HG02623 (cell line): Measurements from ENCODE around the gene PCNX2.
"Not testable (repeated sequence)": the region's sequence is repeated elsewhere in the genome, so short reads cannot be mapped to it uniquely, and the experiment has no call there.

Experiments used
- ATAC-seq: cut with Tn5 transposase; IDR thresholded peaks from one replicate; pipeline ENCODE4 v1.9.1; 2021; ENCODE audit warnings: moderate library complexity; ENCODE audit not compliant: unreplicated experiment

Gene PCNX2

DNA sequence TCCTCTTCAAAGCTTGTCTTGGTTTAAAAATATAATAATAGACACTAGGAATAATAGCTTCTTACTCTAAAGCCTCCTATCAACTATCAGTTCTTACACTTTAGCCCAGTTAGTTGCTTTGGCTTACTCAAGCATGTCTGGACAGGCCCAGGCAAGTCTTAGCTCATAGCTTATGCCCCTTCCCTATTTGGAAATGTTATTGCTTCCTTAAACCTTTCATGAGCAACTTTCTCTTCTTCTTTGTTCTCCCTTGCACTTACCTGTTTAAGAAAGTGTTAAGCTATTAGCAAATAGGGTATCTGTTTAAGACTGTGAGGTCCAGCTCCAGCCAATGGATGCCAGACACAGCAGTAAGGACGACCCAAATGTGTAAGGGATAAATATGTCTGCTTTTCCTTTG, 115.9 kb downstream of the PCNX2 start:
- not testable (repeated sequence) for ATAC-seq

DNA sequence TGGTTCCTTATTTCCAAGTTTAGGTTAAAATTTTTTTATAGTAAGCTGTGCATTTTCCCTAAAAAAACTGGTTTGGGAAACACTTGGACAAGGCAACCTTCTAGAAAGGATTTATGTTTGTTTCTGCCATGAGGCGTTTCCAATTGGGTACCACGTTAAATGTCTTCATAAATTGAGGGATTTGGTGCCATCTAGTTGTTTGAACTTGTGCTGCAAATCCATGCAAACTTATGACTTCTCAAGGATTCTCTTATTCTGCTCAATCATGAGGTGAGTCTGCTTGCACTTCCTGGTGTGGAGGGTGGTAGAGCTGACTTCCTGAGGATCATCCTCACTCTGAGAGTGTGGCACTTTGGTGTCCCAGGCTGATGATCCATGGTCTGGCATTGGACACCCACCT, 123.3 kb downstream of the PCNX2 start:
- no peak for ATAC-seq

DNA sequence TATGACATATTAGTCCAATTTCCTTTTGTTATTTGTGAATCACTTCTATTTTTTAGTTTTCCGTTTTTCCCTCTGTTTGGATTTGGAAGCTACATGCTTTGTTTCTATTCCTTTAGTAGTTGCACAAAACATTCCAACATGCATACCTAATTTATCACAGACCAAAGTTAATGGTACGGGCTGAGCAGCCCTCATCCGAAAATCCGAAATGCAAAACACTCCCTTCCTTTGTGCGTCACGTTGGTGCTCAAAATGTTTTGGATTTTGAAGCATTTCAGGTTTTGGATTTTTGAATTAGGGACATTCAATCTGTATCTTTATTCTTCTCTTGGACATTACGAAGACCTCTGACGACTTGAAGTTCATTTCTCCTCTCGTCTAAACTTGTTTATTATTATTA, 124.8 kb downstream of the PCNX2 start:
- ATAC-seq = no peak

DNA sequence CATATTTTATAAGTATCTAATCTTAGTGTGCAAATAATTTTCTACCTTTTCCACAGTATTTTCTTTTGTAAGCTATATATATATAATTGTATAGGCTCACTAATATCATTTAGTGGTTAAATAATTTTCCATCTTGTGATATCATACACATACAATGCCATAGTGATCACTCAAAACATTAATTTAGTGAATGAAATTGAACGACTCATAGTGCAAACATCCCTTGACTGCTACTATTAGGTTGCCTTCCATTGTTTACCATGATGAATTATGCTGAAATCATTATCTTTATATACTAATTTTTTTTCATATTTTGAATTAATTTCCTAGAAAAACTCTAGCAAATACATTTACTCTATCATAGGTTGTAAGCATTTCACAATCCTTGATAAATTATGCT, 127.1 kb downstream of the PCNX2 start:
- no peak for ATAC-seq

DNA sequence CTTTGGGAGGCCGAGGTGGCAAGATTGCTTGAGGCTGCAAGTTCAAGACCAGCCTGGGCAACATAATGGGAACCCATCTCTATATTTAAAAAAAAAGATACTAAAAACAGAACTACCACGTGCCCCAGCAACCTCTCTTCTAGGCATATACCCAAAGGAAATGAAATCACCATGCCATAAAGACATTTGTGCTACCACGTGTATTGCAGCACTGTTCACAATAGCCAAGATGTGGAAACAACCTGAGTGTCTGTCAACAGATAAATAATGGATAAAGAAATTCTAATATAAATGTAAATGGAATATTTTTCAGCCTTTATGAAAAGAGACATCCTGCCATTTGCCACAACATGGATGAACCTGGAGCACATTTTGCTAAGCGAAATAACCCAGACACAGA, 128.6 kb downstream of the PCNX2 start:
- no peak for ATAC-seq

DNA sequence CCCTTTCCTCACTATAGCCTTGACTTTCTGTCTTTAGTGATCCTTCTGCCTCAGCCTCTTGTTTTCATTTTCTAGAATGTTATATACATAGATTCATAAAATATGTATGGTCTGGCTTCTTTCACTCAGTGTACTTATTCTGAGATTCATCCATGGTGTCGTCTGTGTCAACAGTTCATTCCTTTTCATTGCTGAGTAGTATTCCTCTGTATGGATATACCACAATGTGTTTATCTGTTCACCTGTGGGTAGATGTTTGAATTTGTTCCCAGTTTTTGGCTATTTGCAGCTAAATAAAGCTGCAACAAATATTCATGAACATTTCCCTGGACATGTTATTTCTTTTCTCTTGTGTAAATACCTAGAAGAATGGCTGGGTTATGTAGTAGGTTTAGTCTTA, 131.8 kb downstream of the PCNX2 start:
- ATAC-seq = no peak

DNA sequence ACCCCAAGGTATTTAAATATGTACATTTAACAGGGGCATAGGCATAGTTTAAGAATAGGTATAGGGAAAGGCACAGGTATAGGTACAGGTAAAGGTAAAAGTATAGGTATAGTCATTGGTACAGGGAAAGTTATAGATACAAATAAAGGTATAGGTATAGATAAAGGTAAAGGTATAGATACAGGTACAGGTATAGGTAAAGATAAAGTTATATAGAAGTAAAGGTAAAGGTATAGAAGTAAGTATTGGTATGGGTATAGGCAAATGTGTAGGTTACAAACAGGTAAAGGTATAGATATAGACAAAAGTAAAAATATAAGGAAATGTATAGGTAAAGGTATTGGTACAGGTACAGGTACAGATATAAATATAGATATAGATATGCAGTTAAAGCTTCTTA, 137.2 kb downstream of the PCNX2 start:
- ATAC-seq = no peak

DNA sequence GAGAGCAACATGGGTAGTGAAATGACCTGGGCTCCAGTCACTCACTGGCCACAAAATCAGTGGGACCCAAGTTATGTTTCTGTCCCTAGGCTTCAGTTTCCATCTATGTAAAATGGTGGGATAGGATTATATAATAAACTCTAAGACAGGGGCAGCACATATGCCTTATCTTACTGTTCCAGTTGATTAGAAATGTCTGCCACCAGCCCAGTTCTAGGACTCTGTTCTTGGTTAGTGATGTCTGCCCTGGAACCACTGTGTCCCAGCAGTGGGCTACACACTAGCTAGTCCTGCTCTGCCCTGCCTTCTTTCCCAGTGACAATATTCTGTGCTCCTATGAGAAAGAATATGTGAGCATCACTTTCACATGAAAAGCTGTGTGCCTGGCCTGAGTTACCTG, 138.3 kb downstream of the PCNX2 start:
- ATAC-seq = no peak

DNA sequence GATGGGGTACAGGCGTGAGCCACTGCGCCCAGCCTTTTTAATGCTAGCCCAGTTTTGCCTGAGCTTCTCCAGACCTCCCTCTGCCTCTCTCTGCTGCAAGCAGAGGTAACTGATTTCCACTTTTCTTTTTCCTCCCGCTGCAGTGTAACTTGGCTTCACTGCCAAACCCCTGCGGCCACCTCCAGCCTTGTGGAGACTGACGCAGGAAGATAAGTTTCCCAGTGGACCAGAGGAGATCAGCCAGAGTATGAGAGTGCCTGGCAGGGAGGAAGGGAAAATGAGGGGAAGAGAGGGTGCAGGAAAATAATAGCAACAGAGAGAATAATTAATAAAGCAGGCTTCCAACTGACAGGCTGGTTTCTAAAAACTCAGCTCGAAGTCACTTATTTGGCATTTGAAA, 143.7 kb downstream of the PCNX2 start:
- no peak for ATAC-seq

DNA sequence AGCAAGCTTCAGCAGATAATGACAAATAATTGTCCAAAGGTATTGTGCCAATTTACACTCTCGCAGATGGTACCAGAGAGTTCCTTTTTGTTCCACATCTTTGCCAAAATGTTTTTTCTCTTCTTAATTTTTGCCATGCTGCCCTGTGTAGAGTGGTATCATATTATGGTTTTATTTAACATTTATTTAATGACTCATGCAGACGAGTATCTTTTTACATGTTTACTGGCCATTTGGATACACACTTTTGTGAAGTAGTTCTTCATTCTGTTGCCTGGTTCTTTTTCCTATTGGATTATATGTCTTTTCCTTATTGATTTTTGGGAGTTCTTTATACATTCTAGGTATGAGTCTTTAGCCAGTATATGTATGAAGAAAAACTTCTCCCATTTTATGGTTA, 151.1 kb downstream of the PCNX2 start:
- ATAC-seq = no peak

DNA sequence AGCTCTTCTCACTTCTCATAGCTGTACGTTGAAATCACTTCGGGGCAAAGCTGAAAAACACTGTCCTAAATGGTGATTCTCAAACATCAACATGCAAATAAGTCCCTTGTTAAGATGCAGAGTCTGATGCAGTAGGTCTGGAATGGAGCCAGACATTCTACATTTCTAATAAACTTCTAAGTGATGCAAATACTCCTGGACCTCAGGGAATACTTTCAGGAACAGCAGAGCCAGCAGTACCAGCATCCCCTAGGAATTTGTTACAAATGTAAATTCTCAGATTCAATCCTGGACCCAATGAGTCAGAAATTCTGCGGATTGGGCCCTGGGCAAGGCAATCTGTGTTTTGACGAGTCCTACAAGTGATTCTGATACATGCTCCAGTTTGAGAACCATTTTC, 152.3 kb downstream of the PCNX2 start:
- ATAC-seq = no peak

DNA sequence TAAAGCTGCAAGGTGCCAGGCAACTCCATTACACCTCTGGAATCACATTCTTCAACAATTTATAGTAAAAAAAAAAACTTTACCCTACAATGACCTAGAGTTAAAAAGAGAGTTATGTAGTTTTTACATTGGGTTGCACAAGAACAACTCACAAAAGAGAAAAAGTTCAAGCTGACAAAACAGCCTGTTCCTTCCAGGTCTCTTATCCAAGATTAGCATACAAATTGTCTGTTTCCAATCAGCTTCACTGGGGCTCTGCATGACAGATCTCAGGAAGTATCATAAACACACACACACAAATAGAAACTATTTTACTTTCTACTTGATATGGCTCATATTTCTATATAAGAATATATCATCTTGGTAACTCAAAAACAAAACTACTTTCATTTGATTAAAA, 154.6 kb downstream of the PCNX2 start:
- no peak for ATAC-seq

DNA sequence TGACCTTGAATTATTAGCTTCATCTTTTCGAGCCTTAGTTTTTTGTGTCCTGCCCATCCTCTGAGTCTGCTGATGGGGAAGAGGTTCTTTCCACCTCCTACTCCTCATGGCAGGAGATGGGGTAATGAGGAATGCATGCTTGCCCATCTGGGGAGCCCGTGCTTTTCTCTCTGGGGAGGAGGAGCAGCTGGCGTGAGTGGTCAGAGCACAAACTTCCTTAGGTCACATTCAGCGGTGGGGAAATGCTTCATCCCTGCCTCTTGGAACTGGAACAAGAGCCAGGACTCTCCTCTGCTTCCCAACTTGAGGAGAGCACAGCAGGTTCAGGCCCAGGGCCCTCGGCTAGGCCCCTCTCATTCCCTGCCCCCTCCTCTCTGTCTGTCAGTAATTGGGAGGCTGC, 155.0 kb downstream of the PCNX2 start:
- no peak for ATAC-seq

DNA sequence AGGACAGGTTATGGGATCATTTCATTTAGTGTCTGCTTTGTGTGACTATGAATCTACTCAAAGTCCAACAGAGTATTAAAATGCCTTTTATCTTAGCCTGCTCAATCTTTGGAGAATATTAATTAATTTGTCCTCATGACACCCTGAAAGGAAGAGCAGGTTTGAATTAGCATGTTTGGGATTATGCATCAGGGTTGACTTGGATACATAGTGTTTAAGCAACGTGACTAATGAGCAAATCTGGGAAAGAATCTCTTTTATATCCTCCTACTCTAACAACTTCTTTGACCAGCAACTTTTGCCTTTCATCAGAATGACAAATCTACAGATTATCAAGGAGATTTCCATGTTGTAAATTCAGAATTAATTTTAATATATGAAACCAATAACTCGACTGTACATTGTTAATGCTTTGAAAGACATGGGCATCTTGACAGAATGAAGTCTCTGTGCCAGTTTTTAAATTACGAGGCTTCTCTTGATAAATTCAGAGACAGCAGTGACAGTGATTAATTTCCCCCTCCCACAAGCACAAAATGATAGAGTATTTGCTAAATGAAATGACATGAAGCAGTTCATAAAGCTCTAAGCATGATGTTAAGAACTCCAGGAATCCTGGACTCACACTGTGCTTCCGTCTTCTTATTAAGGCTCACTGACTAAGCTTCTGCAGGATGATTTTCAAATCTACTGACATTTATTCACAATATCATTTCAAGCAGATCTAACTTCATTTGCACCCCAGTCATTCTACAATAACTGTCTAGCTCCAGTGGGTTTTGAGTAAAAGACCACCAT, 156.5 kb downstream of the PCNX2 start:
- ATAC-seq = no peak

DNA sequence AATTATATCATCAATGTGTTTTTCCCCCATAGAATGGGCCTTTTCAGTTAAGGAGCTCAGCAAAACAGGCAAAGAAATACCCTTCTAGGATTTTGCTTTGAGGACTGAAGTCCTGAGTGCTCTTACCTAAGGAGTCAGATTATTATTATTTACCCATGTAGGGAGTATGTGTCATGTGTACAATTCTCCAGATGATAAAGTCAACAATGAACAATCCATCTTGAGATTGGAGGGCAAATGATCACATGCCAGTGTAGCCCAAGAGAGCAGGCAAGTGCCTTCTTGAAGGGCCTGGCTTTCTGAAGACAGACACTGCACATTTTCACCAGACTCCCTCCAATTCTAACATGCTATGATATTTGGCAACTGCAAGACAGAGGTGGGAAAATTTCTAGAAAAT, 159.7 kb downstream of the PCNX2 start:
- ATAC-seq = no peak

DNA sequence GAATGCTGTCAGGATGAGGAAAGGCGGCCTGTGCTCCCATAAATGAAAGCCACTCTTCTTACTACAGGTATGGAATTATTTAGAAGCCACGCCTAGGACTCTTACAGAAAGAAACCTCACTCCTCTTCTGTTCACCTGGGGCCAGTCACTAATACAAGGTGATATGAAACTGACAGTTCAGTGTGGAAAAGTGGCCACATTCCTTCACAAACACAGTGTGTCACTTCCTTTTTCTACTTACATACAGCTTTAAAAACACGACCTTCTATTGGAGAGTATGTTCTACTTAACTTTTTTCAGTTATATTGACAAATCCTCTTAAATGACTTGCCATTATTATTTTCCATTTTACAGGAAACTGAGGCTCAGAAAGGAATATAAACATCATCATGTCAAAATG, 163.1 kb downstream of the PCNX2 start:
- no peak for ATAC-seq

DNA sequence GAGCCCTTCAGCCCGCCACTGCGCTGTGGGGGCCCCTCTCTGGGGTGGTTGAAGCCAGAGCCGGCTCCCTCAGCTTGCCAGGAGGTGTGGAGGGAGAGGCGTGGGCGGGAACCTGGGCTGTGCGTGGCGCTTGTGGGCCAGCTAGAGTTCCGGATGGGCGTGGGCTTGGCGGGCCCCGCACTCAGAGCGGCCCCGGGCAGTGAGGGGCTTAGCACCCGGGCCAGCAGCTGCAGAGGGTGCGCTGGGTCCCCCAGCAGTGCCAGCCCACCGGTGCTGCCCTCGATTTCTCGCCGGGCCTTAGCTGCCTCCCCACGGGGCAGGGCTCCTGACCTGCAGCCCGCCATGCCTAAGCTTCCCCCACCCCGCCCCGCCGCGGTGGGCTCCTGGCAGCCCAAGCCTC, 166.5 kb downstream of the PCNX2 start:
- ATAC-seq = not testable (repeated sequence)

DNA sequence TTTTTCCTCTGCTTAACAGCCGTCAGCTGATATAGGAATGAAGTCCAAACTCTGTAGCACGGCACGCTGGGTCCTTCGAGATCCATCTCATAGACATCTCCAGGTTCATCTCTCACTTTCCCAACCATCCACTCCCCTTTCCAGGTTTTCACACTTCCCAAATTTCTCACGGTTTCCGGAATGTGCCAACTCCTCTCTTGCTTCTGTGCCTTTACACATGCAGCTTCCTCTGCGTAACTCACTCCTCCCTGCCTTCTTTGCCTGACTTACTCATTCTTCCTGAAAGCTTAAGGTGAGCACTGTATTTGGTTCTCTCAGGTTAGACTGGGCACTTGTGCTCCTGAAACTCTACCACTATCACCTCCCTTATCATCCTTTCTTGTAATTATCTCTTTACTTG, 168.4 kb downstream of the PCNX2 start:
- ATAC-seq = no peak

DNA sequence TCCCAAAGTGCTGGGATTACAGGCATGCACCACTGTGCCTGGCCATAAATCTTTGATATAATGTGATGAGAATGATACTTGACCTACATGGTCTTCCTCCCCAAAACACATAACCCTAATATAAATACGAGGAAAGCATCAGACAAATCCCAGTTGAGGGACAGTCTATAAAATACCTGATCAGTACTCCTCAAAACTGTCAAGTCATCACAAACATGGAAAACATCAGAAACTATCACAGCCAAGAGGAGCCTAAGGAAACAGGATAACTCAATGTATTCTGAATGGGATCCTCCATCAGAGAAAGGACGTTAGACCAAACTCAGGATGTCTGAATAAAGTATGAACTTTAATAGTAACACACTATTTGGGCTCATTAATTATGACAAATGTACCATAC, 172.7 kb downstream of the PCNX2 start:
- no peak for ATAC-seq

DNA sequence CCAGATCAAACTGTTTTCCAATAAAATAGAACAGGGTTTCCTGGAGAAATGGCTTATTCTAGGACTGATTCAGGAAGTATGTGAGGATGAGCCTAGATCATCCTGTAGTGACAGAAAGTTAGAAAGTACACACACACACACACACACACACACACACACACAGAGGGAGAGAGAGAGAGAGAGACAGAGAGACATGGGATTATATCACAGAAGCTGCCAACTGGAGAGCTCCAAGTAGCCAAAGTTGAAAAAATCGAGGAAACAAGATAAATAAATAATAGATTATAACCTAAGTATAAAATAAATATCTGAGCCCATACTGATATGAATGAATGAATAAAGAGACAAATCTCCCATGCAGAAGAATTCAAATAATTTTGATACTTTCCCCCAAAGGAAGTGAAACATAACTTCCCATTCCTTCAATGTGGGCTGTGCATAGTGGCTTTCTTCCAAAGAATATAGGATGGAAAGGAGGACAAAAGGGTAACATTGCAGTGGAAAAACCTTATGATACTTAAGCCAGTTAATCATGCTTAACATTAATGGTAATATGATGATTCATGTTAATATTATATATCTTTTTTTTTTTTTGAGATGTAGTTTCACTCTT, 173.5 kb downstream of the PCNX2 start:
- no peak for ATAC-seq

DNA sequence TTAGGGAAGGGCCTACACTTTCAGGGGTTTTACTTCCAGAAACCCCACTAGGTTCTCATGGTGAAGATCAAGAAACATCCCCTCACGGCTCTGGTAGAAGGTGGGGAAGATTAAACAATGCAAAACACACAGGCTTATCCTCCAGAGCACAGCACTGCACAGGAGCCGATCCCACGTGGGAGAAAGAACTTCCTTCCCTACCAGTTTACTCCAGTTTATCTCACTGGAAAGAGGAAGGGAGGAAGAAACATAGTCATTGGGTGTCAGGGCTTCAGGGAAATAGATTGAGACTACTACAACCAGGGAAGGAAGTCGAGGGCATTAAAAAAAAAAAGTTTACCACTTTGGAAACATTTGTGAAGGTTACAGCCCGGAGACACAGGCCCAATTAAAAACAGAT, 180.7 kb downstream of the PCNX2 start:
- ATAC-seq = no peak

DNA sequence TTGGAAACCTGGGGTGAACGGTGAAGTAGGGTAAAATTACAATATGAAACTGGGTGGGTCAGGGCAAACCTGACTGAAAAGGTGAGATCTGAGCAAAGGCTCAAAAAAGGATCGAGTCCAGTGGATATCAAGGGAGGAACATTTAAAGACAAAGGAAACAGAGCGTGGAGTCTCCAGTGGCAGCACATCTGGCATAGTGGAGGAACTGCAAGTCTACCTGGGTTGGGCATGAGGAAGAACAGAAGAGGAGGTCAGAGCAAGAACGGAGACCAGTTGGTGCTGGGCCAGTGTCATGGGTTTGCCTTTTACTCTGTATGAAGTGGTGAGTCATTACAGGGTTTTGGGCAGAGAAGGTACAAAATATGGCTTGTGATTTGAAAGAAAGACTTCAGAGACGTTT, 181.4 kb downstream of the PCNX2 start:
- ATAC-seq = no peak
